Activated CD4-positive, alpha-beta T cell treated with anti-CD3 and anti-CD28 coated beads, Interleukin-2, amount 10 ng/mL, durations not matched to agents 7 days and 5 days (primary cell): ENCODE results near the gene KMT5C. TPM values are rescaled to one million over a fixed set of nuclear protein-coding genes. Genes with fewer than 3 reads are reported as not detected.

Experiments used
- CTCF ChIA-PET: fragments of 350-600 bp; sonication (Branson Sonifier 250); formaldehyde crosslinking; loops from one replicate; lab custom pipeline; 2021; ENCODE audit warnings: antibody characterized with exemption; lab: Charles Lee
- POLR2A ChIA-PET: fragments of 350-600 bp; sonication (Branson Sonifier 250); formaldehyde crosslinking; loops from one replicate; lab custom pipeline; 2021; ENCODE audit warnings: antibody characterized with exemption; lab: Charles Lee
- DNase-seq: peaks from one replicate; pipeline ENCODE4 v3.0.0-alpha.2; 2020
- H3K27ac Mint-ChIP-seq: one replicate; pipeline ENCODE4 v1.8.0; 2021; ENCODE audit warnings: mild to moderate bottlenecking, moderate library complexity, mixed read lengths
- H3K27me3 Mint-ChIP-seq: one replicate; pipeline ENCODE4 v1.8.0; 2021; ENCODE audit warnings: mixed read lengths
- H3K36me3 Mint-ChIP-seq: one replicate; pipeline ENCODE4 v1.8.0; 2021; ENCODE audit warnings: low read depth, mixed read lengths
- H3K4me1 Mint-ChIP-seq: one replicate; pipeline ENCODE4 v1.8.0; 2021; ENCODE audit warnings: mixed read lengths
- H3K4me3 Mint-ChIP-seq: one replicate; pipeline ENCODE4 v1.8.0; 2021; ENCODE audit warnings: mild to moderate bottlenecking, moderate library complexity, mixed read lengths
- H3K9me3 Mint-ChIP-seq: one replicate; pipeline ENCODE4 v1.8.0; 2021; ENCODE audit warnings: mixed read lengths
- total RNA-seq, 2 experiments: library from RNA; stranded (reverse); gene quantifications; one replicate each; pipeline ENCODE4 v1.2.3, GENCODE V29; 2021

KMT5C gene
- total RNA-seq, 2 experiments from 2014 or later = 21.7 to 28.3 TPM

- CTCF ChIA-PET = interaction anchor here (1.3 to 1.5 kb wide), 2 partner anchors 10 to 205 kb away, joined by 3 read pairs; no protein-coding TSS in a partner anchor
- Mint-ChIP-seq H3K4me3 (no peak overlapping the region), H3K27ac (no peak overlapping the region), H3K36me3 (peaks cover 2% of the 10 kb centered on the region), H3K27me3 (peaks cover 24% of the 10 kb centered on the region), H3K4me1 (peaks cover 2% of the 10 kb centered on the region), H3K9me3 (no peaks in the 10 kb centered on the region)
- no peak for DNase-seq
- POLR2A ChIA-PET = no interaction called here
Observed at GRCh38 chr19:55365964-55366363, 26.3 kb downstream of the KMT5C start.

GRCh38 chr19:55366790-55367189 lies 27.1 kb downstream of the KMT5C start:
- Mint-ChIP-seq H3K4me3 (no peak overlapping the region), H3K4me1 (peaks cover 2% of the 10 kb centered on the region), H3K9me3 (no peaks in the 10 kb centered on the region), H3K27ac (no peak overlapping the region), H3K36me3 (peaks cover 3% of the 10 kb centered on the region), H3K27me3 (peaks cover 32% of the 10 kb centered on the region)
- no peak for DNase-seq
- ChIA-PET CTCF (interaction anchor here (1.3 to 1.5 kb wide), 2 partner anchors 9 to 206 kb away, joined by 3 read pairs; no protein-coding TSS in a partner anchor), POLR2A (no interaction called here)

GRCh38 chr19:55368106-55368505 lies 28.4 kb downstream of the KMT5C start:
- Mint-ChIP-seq H3K9me3 (no peaks in the 10 kb centered on the region), H3K36me3 (peaks cover 3% of the 10 kb centered on the region), H3K4me1 (peaks cover 2% of the 10 kb centered on the region), H3K27ac (no peak overlapping the region), H3K27me3 (peaks cover 42% of the 10 kb centered on the region), H3K4me3 (no peak overlapping the region)
- no peak for DNase-seq
- CTCF ChIA-PET = interaction anchor here (0.9 to 1.3 kb wide), 2 partner anchors 16 to 56 kb away, joined by 3 read pairs; partner anchors contain the start of gene TMEM238
- POLR2A ChIA-PET = no interaction called here

- Mint-ChIP-seq H3K27me3 (peaks cover 46% of the 10 kb centered on the region), H3K9me3 (no peaks in the 10 kb centered on the region), H3K27ac (no peak overlapping the region), H3K4me1 (peaks cover 2% of the 10 kb centered on the region), H3K36me3 (peaks cover 3% of the 10 kb centered on the region), H3K4me3 (no peak overlapping the region)
- CTCF ChIA-PET = interaction anchor here (0.9 to 1.3 kb wide), 3 partner anchors 15 to 57 kb away, joined by 3 read pairs; partner anchors contain the start of gene TMEM238
- no peak for DNase-seq
- POLR2A ChIA-PET = no interaction called here
Observed at GRCh38 chr19:55368701-55369563, 29.3 kb downstream of the KMT5C start.

- ChIA-PET CTCF (interaction anchor here (1.1 kb wide), 1 partner anchor 15 kb away, joined by 3 read pairs; the partner anchor contains the start of gene TMEM238), POLR2A (no interaction called here)
- DNase-seq = no peak
- Mint-ChIP-seq H3K4me3 (no peak overlapping the region), H3K36me3 (peaks cover 3% of the 10 kb centered on the region), H3K27ac (no peak overlapping the region), H3K9me3 (no peaks in the 10 kb centered on the region), H3K4me1 (peaks cover 2% of the 10 kb centered on the region), H3K27me3 (peaks cover 46% of the 10 kb centered on the region)
Observed at GRCh38 chr19:55369653-55370304, 30.1 kb downstream of the KMT5C start.

GRCh38 chr19:55370305-55370988 lies 30.8 kb downstream of the KMT5C start, which contains the start of gene IL11:
IL11 (minus strand) TSS chr19:55370463; CDS start chr19:55370310, 153 bp downstream.
- Mint-ChIP-seq H3K36me3 (peaks cover 3% of the 10 kb centered on the region), H3K9me3 (no peaks in the 10 kb centered on the region)
- CTCF ChIA-PET = no interaction called here

GRCh38 chr19:55372316-55373081 lies 32.8 kb downstream of the KMT5C start:
- H3K4me1 Mint-ChIP-seq = peaks cover 2% of the 10 kb centered on the region
- no peak overlapping the region for H3K27ac Mint-ChIP-seq
- DNase-seq = no peak
- peaks cover 46% of the 10 kb centered on the region for H3K27me3 Mint-ChIP-seq
- no peak overlapping the region for H3K4me3 Mint-ChIP-seq
- POLR2A ChIA-PET = no interaction called here
- CTCF ChIA-PET = interaction anchor here (0.6 to 1.4 kb wide), 3 partner anchors 12 to 95 kb away, joined by 3 to 4 read pairs (median 3); partner anchors contain the start of gene TMEM238
- no peaks in the 10 kb centered on the region for H3K9me3 Mint-ChIP-seq
- peaks cover 3% of the 10 kb centered on the region for H3K36me3 Mint-ChIP-seq

More at GRCh38 chr19:55370305-55370988, 30.8 kb downstream of the KMT5C start, which contains the start of gene IL11:
- POLR2A ChIA-PET = no interaction called here
- Mint-ChIP-seq H3K27ac (no peak within 1 kb of the TSS), H3K4me1 (peaks cover 2% of the 10 kb centered on the region), H3K4me3 (no peak within 1 kb of the TSS), H3K27me3 (peaks cover 48% of the 10 kb centered on the region)
- no peak for DNase-seq

GRCh38 chr19:55373306-55373992 lies 33.8 kb downstream of the KMT5C start:
- H3K27ac Mint-ChIP-seq = no peak overlapping the region
- peaks cover 3% of the 10 kb centered on the region for H3K36me3 Mint-ChIP-seq
- ChIA-PET POLR2A (no interaction called here), CTCF (interaction anchor here (0.6 to 1.0 kb wide), 2 partner anchors 11 to 94 kb away, joined by 3 read pairs; partner anchors contain the start of gene TMEM238)
- peaks cover 2% of the 10 kb centered on the region for H3K4me1 Mint-ChIP-seq
- no peaks in the 10 kb centered on the region for H3K9me3 Mint-ChIP-seq
- no peak overlapping the region for H3K4me3 Mint-ChIP-seq
- peaks cover 39% of the 10 kb centered on the region for H3K27me3 Mint-ChIP-seq
- no peak for DNase-seq

GRCh38 chr19:55373993-55374757 lies 34.5 kb downstream of the KMT5C start:
- POLR2A ChIA-PET = no interaction called here
- peaks cover 3% of the 10 kb centered on the region for H3K36me3 Mint-ChIP-seq
- no peak for DNase-seq
- no peak overlapping the region for H3K4me3 Mint-ChIP-seq
- peaks cover 2% of the 10 kb centered on the region for H3K4me1 Mint-ChIP-seq
- no peaks in the 10 kb centered on the region for H3K9me3 Mint-ChIP-seq
- CTCF ChIA-PET = no interaction called here
- H3K27me3 Mint-ChIP-seq = peaks cover 35% of the 10 kb centered on the region
- H3K27ac Mint-ChIP-seq = no peak overlapping the region

GRCh38 chr19:55376241-55376933 lies 36.7 kb downstream of the KMT5C start, which contains the start of gene TMEM190:
TMEM190 (plus strand) TSS chr19:55376826; CDS start chr19:55376854, 28 bp downstream.
- ChIA-PET POLR2A (interaction anchor here (0.5 kb wide), 1 partner anchor 36 kb away, joined by 4 read pairs; no protein-coding TSS in a partner anchor), CTCF (interaction anchor here (0.9 to 1.5 kb wide), 2 partner anchors 8 to 10 kb away, joined by 3 to 5 read pairs; partner anchors contain the start of gene TMEM238)
- H3K4me3 Mint-ChIP-seq = no peak within 1 kb of the TSS
- peaks cover under 1% of the 10 kb centered on the region for H3K4me1 Mint-ChIP-seq
- H3K36me3 Mint-ChIP-seq = peaks cover 5% of the 10 kb centered on the region
- DNase-seq = no peak
- H3K27me3 Mint-ChIP-seq = peaks cover 20% of the 10 kb centered on the region
- no peak within 1 kb of the TSS for H3K27ac Mint-ChIP-seq
- H3K9me3 Mint-ChIP-seq = no peaks in the 10 kb centered on the region
